HepG2 (cell line): ENCODE data around the gene FUNDC1. TPM values are rescaled to one million over a fixed set of nuclear protein-coding genes. Genes with fewer than 3 reads are reported as not detected.

Source experiments
- ATAC-seq: fragments of 200-7000 bp; cut with Tn5 transposase; 3 replicates; pipeline ENCODE4 v1.9.1; 2020; ENCODE audit warnings: mild to moderate bottlenecking, moderate library complexity
- BruUV-seq: library from RNA; stranded (reverse); fragments of 400-500 nt; replicated peaks from 2 replicates; lab custom pipeline; 2021; lab: Mats Ljungman, UMichigan
- CTCF ChIA-PET: fragments of 300-600 bp; formaldehyde crosslinking; extraction: SDS; loops from one replicate; lab custom pipeline; 2021; ENCODE audit warnings: low total read pairs, inconsistent platforms, low intra/inter-chr PET ratio; lab: Yijun Ruan, JAX
- POLR2A ChIA-PET: fragments of 350-600 bp; sonication (Branson Sonifier 250); formaldehyde crosslinking; loops from one replicate; lab custom pipeline; 2020; ENCODE audit warnings: antibody characterized with exemption, inconsistent platforms; lab: Yijun Ruan, JAX
- DNase-seq: peaks from one replicate; pipeline ENCODE4 v3.0.0-alpha.2; 2015; ENCODE audit warnings: low spot score
- FAIRE-seq: peaks from 3 replicates; lab custom pipeline; 2011; peaks lifted over from hg19 to GRCh38; lab: Jason Lieb, UNC
- H2AFZ ChIP-seq: one replicate; pipeline ENCODE4 v1.6.1; 2011; ENCODE audit warnings: low read length, inconsistent platforms
- H3K27ac ChIP-seq: fragments of 300-600 bp; 3 replicates; pipeline ENCODE4 v1.8.0; 2011; ENCODE audit warnings: mixed run types, mild to moderate bottlenecking, mixed read lengths, low read length, inconsistent platforms; ENCODE audit not compliant: insufficient read depth; ENCODE audit errors: extremely low read length
- H3K27me3 ChIP-seq, 2 experiments: fragments of 200-600 bp in 1 of 2; 2 replicates in 1 of 2; 3 replicates in 1 of 2; pipeline versions ENCODE4 v1.6.0 to v1.8.0; 2011; ENCODE audit warnings: low read length in 2 of 2, mild to moderate bottlenecking in 2 of 2, moderate library complexity in 2 of 2, inconsistent platforms in 1 of 2; ENCODE audit not compliant: insufficient read depth in 2 of 2, control insufficient read depth in 1 of 2
- H3K36me3 ChIP-seq, 2 experiments: fragments of 200-600 bp in 1 of 2; replicated peaks in 1 of 2; 2 replicates in 1 of 2; 3 replicates in 1 of 2; pipeline versions ENCODE4 v1.5.1 to v1.8.0; 2011; ENCODE audit warnings: low read length in 2 of 2, inconsistent platforms in 1 of 2; ENCODE audit not compliant: insufficient read depth in 2 of 2, control insufficient read depth in 1 of 2
- H3K4me1 ChIP-seq: 2 replicates; pipeline ENCODE4 v1.5.1; 2012; ENCODE audit warnings: low read length, inconsistent platforms; ENCODE audit not compliant: insufficient read depth
- H3K4me2 ChIP-seq: 2 replicates; pipeline ENCODE4 v1.6.0; 2011; ENCODE audit warnings: low read depth, low read length, inconsistent platforms
- H3K4me3 ChIP-seq, 3 experiments: fragments of 200-600 bp in 1 of 3; sonication (generic), shearing (Covaris generic) in 1 of 3; replicated peaks in 1 of 3; 2 replicates each; pipeline ENCODE4 v1.5.1; 2011 to 2016; ENCODE audit warnings: low read length in 3 of 3, inconsistent platforms in 2 of 3, low read depth in 2 of 3, mild to moderate bottlenecking in 2 of 3, control low read depth in 1 of 3, mixed read lengths in 1 of 3; ENCODE audit not compliant: insufficient read depth in 1 of 3
- H3K79me2 ChIP-seq: one replicate; pipeline ENCODE4 v1.6.1; 2011; ENCODE audit warnings: low read length, inconsistent platforms; ENCODE audit not compliant: insufficient read depth
- H3K9ac ChIP-seq: 2 replicates; pipeline ENCODE4 v1.6.0; 2011; ENCODE audit warnings: mild to moderate bottlenecking, low read depth, low read length, inconsistent platforms; ENCODE audit not compliant: insufficient read depth
- H3K9me3 ChIP-seq: 2 replicates; pipeline ENCODE4 v1.5.1; 2012; ENCODE audit warnings: mild to moderate bottlenecking, low read length
- H4K20me1 ChIP-seq: 2 replicates; pipeline ENCODE4 v1.6.0; 2011; ENCODE audit warnings: inconsistent platforms, mild to moderate bottlenecking, low read length, moderate library complexity; ENCODE audit not compliant: insufficient read depth
- ATF4 ChIP-seq, 2 experiments: fragments of 450-650 bp in 1 of 2; sonication (generic) in 1 of 2; formaldehyde crosslinking; IDR thresholded peaks; 2 replicates each; pipeline versions ENCODE4 v1.5.0 to v1.8.0; 2020 to 2022; ENCODE audit warnings: mild to moderate bottlenecking in 1 of 2, missing genetic modification reagents in 1 of 2
- BORCS8-MEF2B ChIP-seq: sonication (generic); formaldehyde crosslinking; IDR thresholded peaks from 2 replicates; pipeline ENCODE4 v1.8.0; 2022; ENCODE audit warnings: mild to moderate bottlenecking, missing genetic modification reagents
- ETV6 ChIP-seq: sonication (generic); formaldehyde crosslinking; conservative IDR thresholded peaks from 2 replicates; pipeline ENCODE4 v1.4.0; 2020; ENCODE audit warnings: missing genetic modification reagents
- HIVEP1 ChIP-seq: sonication (generic); formaldehyde crosslinking; IDR thresholded peaks from 2 replicates; pipeline ENCODE4 v1.4.0; 2020; ENCODE audit warnings: mild to moderate bottlenecking, missing genetic modification reagents
- MED8 ChIP-seq: sonication (generic); formaldehyde crosslinking; IDR thresholded peaks from 2 replicates; pipeline ENCODE4 v1.8.1; 2023; ENCODE audit warnings: mild to moderate bottlenecking, missing genetic modification reagents; ENCODE audit not compliant: insufficient replicate concordance
- NFAT5 ChIP-seq: sonication (generic); formaldehyde crosslinking; IDR thresholded peaks from 2 replicates; pipeline ENCODE4 v1.4.0; 2020; ENCODE audit warnings: missing genetic modification reagents
- PAX8 ChIP-seq: sonication (generic); formaldehyde crosslinking; IDR thresholded peaks from 2 replicates; pipeline ENCODE4 v1.8.0; 2022; ENCODE audit warnings: mild to moderate bottlenecking, missing genetic modification reagents, borderline replicate concordance
- SAFB2 ChIP-seq: sonication (generic); formaldehyde crosslinking; IDR thresholded peaks from 2 replicates; pipeline ENCODE4 v1.5.1; 2020; ENCODE audit warnings: missing genetic modification reagents, low read depth, mild to moderate bottlenecking, borderline replicate concordance
- TARDBP ChIP-seq: sonication (generic); formaldehyde crosslinking; IDR thresholded peaks from 2 replicates; pipeline ENCODE4 v1.8.0; 2022; ENCODE audit warnings: mild to moderate bottlenecking, missing genetic modification reagents
- TRIM22 ChIP-seq: fragments of 450-650 bp; IDR thresholded peaks from 2 replicates; pipeline ENCODE4 v1.6.1; 2017
- ZBTB1 ChIP-seq: sonication (generic); formaldehyde crosslinking; IDR thresholded peaks from 2 replicates; pipeline ENCODE4 v1.4.0; 2020; ENCODE audit warnings: missing genetic modification reagents, borderline replicate concordance
- ZNF12 ChIP-seq: sonication (generic); formaldehyde crosslinking; IDR thresholded peaks from 2 replicates; pipeline ENCODE4 v1.5.0; 2020; ENCODE audit warnings: missing genetic modification reagents
- ZNF124 ChIP-seq: sonication (generic); formaldehyde crosslinking; IDR thresholded peaks from 2 replicates; pipeline ENCODE4 v1.4.0; 2020; ENCODE audit warnings: missing genetic modification reagents
- ZNF256 ChIP-seq: sonication (generic); formaldehyde crosslinking; conservative IDR thresholded peaks from 2 replicates; pipeline ENCODE4 v1.4.0; 2020; ENCODE audit warnings: missing genetic modification reagents
- ZNF737 ChIP-seq: sonication (generic); formaldehyde crosslinking; IDR thresholded peaks from 2 replicates; pipeline ENCODE4 v1.5.0; 2020; ENCODE audit warnings: missing genetic modification reagents, mild to moderate bottlenecking, borderline replicate concordance
- ZSCAN25 ChIP-seq: sonication (generic); formaldehyde crosslinking; IDR thresholded peaks from 2 replicates; pipeline ENCODE4 v1.8.0; 2022; ENCODE audit warnings: mild to moderate bottlenecking, missing genetic modification reagents
- WGBS: methylation state at CpG from one replicate; pipeline ENCODE4 v1.1.6; 2017; ENCODE audit warnings: low lambda C conversion rate; 5-methylcytosine and 5-hydroxymethylcytosine counted together
- in situ Hi-C: cut with HindIII; loops from 2 replicates; pipeline ENCODE4 v1.10.0; 2017; ENCODE audit warnings: low pct_unique_long_range_greater_than_20kb; ENCODE audit not compliant: extremely low pct_ligation_motif_present
- intact Hi-C: fragments of 100-400 bp; cut with micrococcal nuclease; formaldehyde crosslinking; loops from one replicate; pipeline ENCODE4 v1.10.0; 2022; ENCODE audit not compliant: unreplicated experiment
- polyA plus RNA-seq, 8 experiments: library from polyadenylated mRNA; depleted of rRNA in 3 of 8; stranded (reverse) in 7 of 8; unstranded in 1 of 8; fragments of >200 nt; fragmentation: Illumina TruSeq in 4 of 8; extraction: Trizol in 4 of 8; gene quantifications; 2 replicates each; pipeline versions ENCODE4 v1.2.1 to v1.2.3, GENCODE V29; 2011 to 2016; ENCODE audit warnings: low read depth in 4 of 8, missing spikeins in 1 of 8, mixed read lengths in 1 of 8; ENCODE audit not compliant: insufficient read depth in 1 of 8
- total RNA-seq, 5 experiments: library from RNA; depleted of rRNA; stranded (reverse); fragments of >200 nt; fragmentation: Illumina TruSeq; extraction: Trizol; gene quantifications; 2 replicates each; pipeline ENCODE4 v1.2.3, GENCODE V29; 2016; ENCODE audit warnings: low read depth in 1 of 5
- TF ChIP-seq, protein P1 (sequence below): sonication (generic); formaldehyde crosslinking; IDR thresholded peaks from 2 replicates; pipeline ENCODE4 v1.5.0; 2020; ENCODE audit warnings: mild to moderate bottlenecking, missing genetic modification reagents, borderline replicate concordance

Gene FUNDC1
- total and polyA plus RNA-seq, 2 of the 13 experiments (the other 11 are each of a cell fraction or from before 2014, with no cell fraction given): 11.9 to 13.9 TPM

DNA sequence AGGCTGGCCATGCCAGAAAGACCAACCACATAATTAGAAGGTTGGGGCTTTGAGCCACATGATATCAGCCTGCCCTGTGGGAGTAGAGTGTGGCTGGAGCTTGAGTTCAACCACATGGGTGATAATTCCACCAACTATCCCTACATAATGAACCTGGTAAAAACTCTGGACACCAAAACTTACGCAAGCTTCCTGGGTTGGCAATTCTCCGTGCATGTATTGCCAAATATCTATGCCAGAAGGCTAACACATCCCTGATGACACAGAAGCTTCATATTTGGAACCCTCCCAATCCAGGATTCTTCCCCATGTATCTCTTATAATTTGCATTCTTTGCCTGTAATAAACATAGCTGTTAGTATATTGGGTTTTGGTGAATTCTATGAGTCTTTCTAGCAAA is 68.2 kb downstream of the FUNDC1 start:
- 60% methylated on average over 2 of the region's 2 CpGs for WGBS
- Histone ChIP-seq H2AFZ (no peak overlapping the region), H3K4me1 (no peaks in the 10 kb centered on the region), H3K9me3 (no peaks in the 10 kb centered on the region), H3K79me2 (no peaks in the 10 kb centered on the region), H3K27me3 (no peaks in the 10 kb centered on the region), H3K9ac (no peak overlapping the region), H3K36me3 (no peaks in the 10 kb centered on the region), H3K4me3 (no peak overlapping the region), H3K27ac (no peak overlapping the region), H4K20me1 (no peaks in the 10 kb centered on the region), H3K4me2 (no peak overlapping the region)
- ChIA-PET POLR2A (no interaction called here), CTCF (no interaction called here)
- no peak for DNase-seq
- no TSS peak for BruUV-seq
- ATAC-seq: no peak
- intact Hi-C loops: no loop called here
- FAIRE-seq: no peak
- in situ Hi-C loops: no loop called here
- no peak for TF ChIP-seq ZSCAN25 (CRISPR knock-in tag)
- TF ChIP-seq TRIM22: no peak
- TF ChIP-seq ZNF256: no peak
- TF ChIP-seq NFAT5 (CRISPR knock-in tag): no peak
- no peak for TF ChIP-seq SAFB2
- TF ChIP-seq, protein P1, sequence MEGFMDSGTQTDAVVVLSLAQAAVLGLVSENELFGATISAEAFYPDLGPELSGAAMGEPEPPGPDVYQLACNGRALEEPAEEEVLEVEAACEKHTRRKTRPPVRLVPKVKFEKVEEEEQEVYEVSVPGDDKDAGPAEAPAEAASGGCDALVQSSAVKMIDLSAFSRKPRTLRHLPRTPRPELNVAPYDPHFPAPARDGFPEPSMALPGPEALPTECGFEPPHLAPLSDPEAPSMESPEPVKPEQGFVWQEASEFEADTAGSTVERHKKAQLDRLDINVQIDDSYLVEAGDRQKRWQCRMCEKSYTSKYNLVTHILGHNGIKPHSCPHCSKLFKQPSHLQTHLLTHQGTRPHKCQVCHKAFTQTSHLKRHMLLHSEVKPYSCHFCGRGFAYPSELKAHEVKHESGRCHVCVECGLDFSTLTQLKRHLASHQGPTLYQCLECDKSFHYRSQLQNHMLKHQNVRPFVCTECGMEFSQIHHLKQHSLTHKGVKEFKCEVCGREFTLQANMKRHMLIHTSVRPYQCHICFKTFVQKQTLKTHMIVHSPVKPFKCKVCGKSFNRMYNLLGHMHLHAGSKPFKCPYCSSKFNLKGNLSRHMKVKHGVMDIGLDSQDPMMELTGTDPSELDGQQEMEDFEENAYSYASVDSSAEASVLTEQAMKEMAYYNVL (CRISPR knock-in tag): no peak
- no peak for TF ChIP-seq MED8 (CRISPR knock-in tag)
- no peak for TF ChIP-seq ETV6 (CRISPR knock-in tag)
- TF ChIP-seq ZNF124: no peak
- TF ChIP-seq HIVEP1 (CRISPR knock-in tag): no peak
- no peak for TF ChIP-seq ZBTB1 (CRISPR knock-in tag)
- TF ChIP-seq ZNF737 (CRISPR knock-in tag): no peak
- TF ChIP-seq ZNF12 (CRISPR knock-in tag): no peak
- TF ChIP-seq PAX8 (CRISPR knock-in tag): no peak
- no peak for TF ChIP-seq ATF4 (CRISPR knock-in tag; IDR thresholded peaks at IDR 0.05)
- no peak for TF ChIP-seq TARDBP (CRISPR knock-in tag)
- TF ChIP-seq BORCS8-MEF2B (CRISPR knock-in tag): no peak
